IPS-18a (cell line): Measurements from ENCODE around the gene SCP2D1.

Experiments used
- H3K27ac ChIP-seq: one replicate; pipeline ENCODE4 v1.5.1; 2013; ENCODE audit warnings: low read length
- H3K27me3 ChIP-seq: one replicate; pipeline ENCODE4 v1.6.1; 2013; ENCODE audit warnings: mild to moderate bottlenecking, low read length; ENCODE audit not compliant: control insufficient read depth, insufficient read depth
- H3K36me3 ChIP-seq: one replicate; pipeline ENCODE4 v1.6.1; 2013; ENCODE audit warnings: low read depth, low read length; ENCODE audit not compliant: control insufficient read depth
- H3K4me1 ChIP-seq: one replicate; pipeline ENCODE4 v1.6.1; 2013; ENCODE audit warnings: low read depth, low read length; ENCODE audit not compliant: control insufficient read depth
- H3K4me3 ChIP-seq: one replicate; pipeline ENCODE4 v1.5.1; 2013; ENCODE audit warnings: low read length
- H3K9ac ChIP-seq: one replicate; pipeline ENCODE4 v1.6.1; 2013; ENCODE audit warnings: mild to moderate bottlenecking, low read length, moderate library complexity
- H3K9me3 ChIP-seq: one replicate; pipeline ENCODE4 v1.6.1; 2013; ENCODE audit warnings: low read depth, low read length; ENCODE audit not compliant: control insufficient read depth

SCP2D1 gene

DNA sequence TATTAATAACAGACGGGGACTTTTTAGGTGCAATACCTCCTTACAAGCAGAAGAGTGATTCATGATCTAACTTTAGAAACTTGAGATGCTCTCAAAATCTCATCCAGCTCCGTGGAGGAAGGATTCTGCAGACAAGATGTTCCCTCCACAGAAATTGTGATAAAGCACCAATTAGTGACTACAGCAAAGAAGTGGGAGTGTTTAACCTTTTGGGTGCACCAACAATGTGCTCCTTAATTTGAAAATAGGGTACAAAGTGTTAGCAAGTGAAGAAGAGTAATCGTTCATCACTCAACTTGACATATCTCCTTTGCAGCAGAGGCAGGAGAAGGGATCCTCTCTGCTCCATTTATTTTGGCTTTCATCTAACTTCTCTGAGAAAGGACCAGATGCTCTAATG lies 22.8 kb upstream of the SCP2D1 start:
- Histone ChIP-seq H3K9me3 (no peaks in the 10 kb centered on the region), H3K27me3 (peaks cover 21% of the 10 kb centered on the region), H3K27ac (no peak overlapping the region), H3K36me3 (no peaks in the 10 kb centered on the region), H3K4me1 (peaks cover 3% of the 10 kb centered on the region), H3K9ac (no peak overlapping the region), H3K4me3 (no peak overlapping the region)

DNA sequence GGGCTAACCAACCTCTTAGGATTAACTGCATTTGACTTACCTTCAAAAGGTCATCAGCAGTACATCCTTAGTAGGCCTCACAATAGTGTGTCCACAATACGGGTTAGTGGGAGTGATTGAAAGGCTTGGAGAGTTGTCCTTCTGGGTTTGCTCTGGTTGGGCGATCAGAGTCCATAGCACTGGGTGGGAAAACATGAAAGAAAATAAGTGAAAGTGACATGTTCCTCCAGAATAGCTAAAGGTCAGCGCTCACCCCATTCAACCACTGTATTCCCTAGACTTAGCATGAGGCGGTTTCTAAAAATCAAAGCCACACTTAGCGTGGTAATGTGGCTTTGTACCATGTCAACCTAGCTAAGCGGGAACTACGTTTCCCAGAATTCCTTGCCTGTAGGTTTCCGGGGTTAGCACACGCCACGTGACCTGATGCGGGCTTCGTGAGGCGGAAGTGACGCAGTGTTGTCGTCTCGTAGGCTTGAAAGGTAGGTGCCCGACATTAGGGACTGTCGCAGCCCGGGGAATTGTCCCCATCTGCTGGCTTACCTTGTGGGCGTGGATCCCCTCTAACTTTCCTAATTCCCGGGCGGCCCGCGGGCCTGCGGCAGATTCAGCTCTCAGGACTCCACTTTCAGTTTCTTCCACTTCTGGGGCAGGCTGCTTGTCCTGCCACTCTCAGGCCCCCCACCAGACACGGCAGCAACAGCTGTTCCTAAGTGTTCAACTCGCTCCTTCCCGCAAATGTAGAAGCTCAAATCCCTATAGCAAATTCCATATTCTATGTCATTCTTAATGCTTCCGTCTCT lies 19.8 kb upstream of the SCP2D1 start:
- Histone ChIP-seq H3K9ac (peak overlapping the region; percentile 52), H3K27me3 (peaks cover 21% of the 10 kb centered on the region), H3K9me3 (no peaks in the 10 kb centered on the region), H3K36me3 (no peaks in the 10 kb centered on the region), H3K27ac (no peak overlapping the region), H3K4me1 (peaks cover 3% of the 10 kb centered on the region), H3K4me3 (peak overlapping the region; percentile 75)

DNA sequence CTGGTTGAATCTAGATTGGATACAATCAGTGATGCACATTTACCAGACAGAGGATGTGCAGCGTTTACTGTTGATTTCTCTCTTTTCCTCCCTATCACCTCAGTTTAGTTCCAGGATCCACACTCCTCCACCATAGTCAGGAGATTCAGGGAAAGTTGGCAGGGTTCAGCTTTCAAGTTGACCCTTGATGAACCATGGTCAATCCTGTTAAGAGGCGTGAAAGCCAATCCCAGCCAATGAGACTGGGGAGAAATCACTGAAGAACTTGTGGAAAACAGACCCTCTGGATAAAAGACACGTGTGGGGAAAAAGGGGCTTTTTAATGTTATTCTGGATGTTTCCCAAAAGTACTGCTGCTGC lies 19.2 kb upstream of the SCP2D1 start:
- H3K9ac ChIP-seq: peak overlapping the region; percentile 52
- H3K36me3 ChIP-seq: no peaks in the 10 kb centered on the region
- H3K27me3 ChIP-seq: peaks cover 21% of the 10 kb centered on the region
- no peaks in the 10 kb centered on the region for H3K9me3 ChIP-seq
- H3K4me1 ChIP-seq: peaks cover 3% of the 10 kb centered on the region
- no peak overlapping the region for H3K27ac ChIP-seq
- H3K4me3 ChIP-seq: peak overlapping the region; percentile 75

DNA sequence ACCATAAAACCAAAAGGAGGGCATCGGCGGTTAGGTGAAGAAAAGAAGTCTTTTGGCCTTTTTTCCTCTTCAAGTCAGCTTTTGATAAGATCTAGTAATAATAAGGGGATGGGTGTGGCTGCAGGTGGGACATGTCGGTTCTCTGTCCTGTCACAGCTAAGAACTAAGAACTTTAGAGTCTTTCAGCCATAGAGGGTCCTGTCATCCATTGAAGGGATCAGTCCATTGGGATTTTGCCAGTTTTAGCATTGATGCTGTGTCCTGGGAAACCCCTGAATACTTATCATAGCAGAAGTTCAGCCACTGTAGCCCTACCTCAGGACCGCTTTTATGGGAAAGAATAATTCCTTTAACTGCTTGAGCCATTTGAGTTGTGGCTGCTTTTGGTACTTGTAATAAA lies 18.2 kb upstream of the SCP2D1 start:
- no peak overlapping the region for H3K27ac ChIP-seq
- no peak overlapping the region for H3K9ac ChIP-seq
- H3K4me3 ChIP-seq: no peak overlapping the region
- H3K36me3 ChIP-seq: no peaks in the 10 kb centered on the region
- peaks cover 19% of the 10 kb centered on the region for H3K27me3 ChIP-seq
- H3K9me3 ChIP-seq: no peaks in the 10 kb centered on the region
- peaks cover 3% of the 10 kb centered on the region for H3K4me1 ChIP-seq

DNA sequence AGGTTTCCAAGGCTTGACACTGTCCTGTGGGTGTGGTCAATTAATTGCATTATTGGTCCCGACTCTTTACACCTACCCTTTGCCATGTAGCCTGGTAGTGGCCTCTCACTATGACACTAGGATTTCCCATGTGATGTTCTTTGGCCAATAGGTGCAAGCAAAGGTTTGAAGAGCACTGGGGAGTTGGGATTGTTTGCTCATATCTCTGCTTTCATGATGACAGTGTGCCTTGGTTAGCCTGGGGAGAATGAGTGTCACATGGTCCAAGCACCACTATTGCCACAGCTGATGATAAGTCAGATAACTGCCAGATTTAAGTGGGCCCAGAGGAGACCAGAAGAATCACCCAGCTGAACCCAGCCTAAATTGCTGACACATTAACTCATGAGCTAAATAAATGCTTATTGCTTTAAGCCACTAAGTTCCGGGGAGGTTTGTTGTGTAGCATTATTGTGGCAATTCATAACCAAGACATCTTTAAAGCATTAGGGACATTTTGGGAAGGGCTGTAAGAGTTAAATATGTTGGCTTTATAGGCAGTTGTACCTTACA lies 17.2 kb upstream of the SCP2D1 start:
- Histone ChIP-seq H3K36me3 (no peaks in the 10 kb centered on the region), H3K27me3 (peaks cover 10% of the 10 kb centered on the region), H3K4me1 (peaks cover 3% of the 10 kb centered on the region), H3K27ac (no peak overlapping the region), H3K9ac (no peak overlapping the region), H3K9me3 (no peaks in the 10 kb centered on the region), H3K4me3 (no peak overlapping the region)

DNA sequence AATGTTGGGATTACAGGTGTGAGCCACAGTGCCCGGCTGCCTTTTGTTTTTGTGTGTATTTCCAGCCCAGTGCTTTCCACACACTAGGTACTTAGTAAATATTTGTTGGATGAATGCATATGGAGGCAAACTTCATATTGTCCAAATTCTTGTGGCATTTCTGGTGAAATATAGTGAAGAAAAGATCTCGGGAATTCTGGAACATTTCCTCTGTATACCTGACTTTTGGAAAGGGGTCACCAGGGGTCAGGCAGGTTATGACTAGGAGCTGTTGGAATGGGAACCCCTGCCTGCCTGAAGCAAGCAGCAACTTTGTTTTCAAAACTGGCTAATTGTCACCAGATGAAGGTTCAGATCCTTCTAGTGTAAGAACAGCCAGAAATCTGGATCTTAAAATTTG lies 12.1 kb upstream of the SCP2D1 start:
- H3K9ac ChIP-seq: no peak overlapping the region
- H3K9me3 ChIP-seq: no peaks in the 10 kb centered on the region
- H3K4me3 ChIP-seq: no peak overlapping the region
- H3K4me1 ChIP-seq: no peaks in the 10 kb centered on the region
- no peaks in the 10 kb centered on the region for H3K36me3 ChIP-seq
- H3K27ac ChIP-seq: no peak overlapping the region
- H3K27me3 ChIP-seq: no peaks in the 10 kb centered on the region

DNA sequence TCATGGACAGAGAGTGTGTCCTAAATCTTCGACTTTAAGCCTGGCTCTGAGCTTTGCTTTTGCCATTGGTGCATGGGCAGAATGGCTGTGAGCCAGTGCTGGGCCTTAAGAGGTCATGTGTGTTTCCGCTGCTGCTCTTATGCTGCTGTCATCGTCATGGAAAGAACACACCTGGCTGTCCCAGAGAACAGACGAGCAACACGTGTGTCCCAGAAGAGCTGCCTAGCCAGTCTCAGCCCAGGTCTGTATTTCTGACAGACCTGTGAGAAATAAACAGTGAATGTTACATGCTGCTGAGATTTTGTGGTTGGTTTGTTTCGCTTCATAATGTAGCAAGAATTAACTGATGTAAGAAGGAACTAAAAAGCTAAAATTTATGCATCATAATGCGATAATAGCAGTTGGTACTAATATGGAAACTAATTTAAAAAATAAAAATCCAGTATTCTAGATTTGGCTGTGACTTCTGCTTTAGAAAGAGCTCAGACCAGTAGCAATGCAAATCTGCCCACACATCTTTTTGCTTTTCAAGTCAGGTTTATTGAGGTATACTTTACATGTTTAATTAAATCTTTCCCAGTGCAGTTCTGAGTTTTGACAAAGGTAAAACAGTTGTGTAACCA lies 11.5 kb upstream of the SCP2D1 start:
- Histone ChIP-seq H3K9me3 (no peaks in the 10 kb centered on the region), H3K4me3 (no peak overlapping the region), H3K27me3 (no peaks in the 10 kb centered on the region), H3K36me3 (no peaks in the 10 kb centered on the region), H3K4me1 (no peaks in the 10 kb centered on the region), H3K9ac (no peak overlapping the region), H3K27ac (no peak overlapping the region)

DNA sequence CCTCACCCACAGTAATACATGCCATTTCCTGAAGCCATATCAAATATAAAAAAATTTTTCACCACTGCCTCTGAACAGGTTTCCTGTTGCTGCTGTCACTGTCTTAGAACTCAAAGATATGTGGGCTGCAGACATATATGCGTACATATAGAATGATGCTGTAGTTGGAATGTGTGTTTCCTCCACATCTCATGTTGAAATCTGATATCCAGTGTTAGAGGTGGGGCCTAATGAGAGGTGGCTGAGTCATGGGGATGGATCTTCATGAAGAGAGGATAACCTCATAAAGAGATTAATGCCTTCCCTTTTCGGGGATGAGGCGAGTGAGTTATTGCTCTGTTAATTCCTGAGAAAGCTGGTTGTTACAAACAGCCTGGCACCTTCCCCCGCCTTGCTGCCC lies 7.7 kb upstream of the SCP2D1 start:
- H3K9me3 ChIP-seq: no peaks in the 10 kb centered on the region
- H3K27me3 ChIP-seq: no peaks in the 10 kb centered on the region
- no peaks in the 10 kb centered on the region for H3K4me1 ChIP-seq
- H3K36me3 ChIP-seq: no peaks in the 10 kb centered on the region
- H3K27ac ChIP-seq: no peak overlapping the region
- no peak overlapping the region for H3K9ac ChIP-seq
- no peak overlapping the region for H3K4me3 ChIP-seq

DNA sequence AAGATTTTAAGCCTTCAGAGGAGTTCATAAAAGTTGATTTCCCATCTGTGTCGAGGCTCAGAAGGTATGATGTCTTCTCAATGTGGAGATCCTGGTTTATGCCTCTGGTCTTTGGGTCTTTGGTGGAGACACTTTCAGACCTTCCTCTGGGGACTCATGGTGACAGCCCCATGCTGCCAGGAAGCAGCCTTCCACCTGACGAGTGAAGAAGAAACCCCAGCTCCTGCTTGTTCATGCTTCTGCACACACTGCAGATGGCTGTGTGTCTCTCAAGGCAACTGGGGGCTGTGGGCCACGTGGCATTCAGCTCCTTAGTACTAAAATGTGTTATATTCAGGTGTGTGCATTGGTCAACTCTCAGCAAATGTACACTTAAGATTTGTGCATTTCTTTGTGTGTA lies 4.9 kb upstream of the SCP2D1 start:
- H3K9me3 ChIP-seq: no peaks in the 10 kb centered on the region
- H3K36me3 ChIP-seq: no peaks in the 10 kb centered on the region
- H3K27ac ChIP-seq: no peak overlapping the region
- H3K4me1 ChIP-seq: no peaks in the 10 kb centered on the region
- H3K27me3 ChIP-seq: no peaks in the 10 kb centered on the region
- no peak overlapping the region for H3K4me3 ChIP-seq
- no peak overlapping the region for H3K9ac ChIP-seq

DNA sequence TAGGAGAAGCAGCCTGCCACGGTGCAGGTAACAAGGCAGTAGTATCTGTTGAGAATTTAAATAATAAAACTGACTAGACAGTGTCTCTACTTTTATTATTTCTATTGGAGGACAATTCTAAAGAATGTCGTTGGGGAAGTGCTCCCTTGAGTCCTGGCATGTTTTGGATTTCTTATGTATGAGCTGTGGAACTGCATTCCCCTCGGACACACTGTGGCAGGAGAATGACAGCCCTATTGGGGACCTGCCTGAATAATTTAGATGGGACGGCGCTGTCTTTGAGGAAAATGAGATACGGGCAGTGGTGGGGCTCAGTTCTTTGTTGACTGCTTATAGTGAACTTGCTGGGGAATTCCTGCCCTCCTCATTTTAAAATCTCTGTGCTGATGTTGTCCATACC lies 2.4 kb upstream of the SCP2D1 start:
- Histone ChIP-seq H3K27ac (no peak overlapping the region), H3K27me3 (no peaks in the 10 kb centered on the region), H3K9ac (no peak overlapping the region), H3K4me3 (no peak overlapping the region), H3K36me3 (no peaks in the 10 kb centered on the region), H3K4me1 (no peaks in the 10 kb centered on the region), H3K9me3 (no peaks in the 10 kb centered on the region)

DNA sequence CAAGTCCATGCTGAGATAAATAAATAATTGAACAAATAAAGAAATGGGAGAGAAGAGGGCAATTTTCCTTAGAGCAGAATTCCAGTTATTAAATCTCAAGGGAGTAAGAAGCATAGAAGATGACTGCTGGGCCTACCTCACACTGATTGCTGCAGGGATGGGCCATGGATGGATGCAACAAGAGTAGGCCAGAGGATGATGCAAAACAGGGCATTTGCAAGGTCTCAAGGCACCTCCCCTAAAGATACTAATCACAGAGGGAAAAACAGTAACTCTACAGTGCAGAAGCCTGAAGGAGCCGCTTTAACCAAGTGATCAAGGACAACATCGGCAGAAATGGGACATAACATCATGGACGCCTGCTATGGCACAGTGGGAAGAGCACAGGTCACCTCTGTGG lies 1.7 kb upstream of the SCP2D1 start:
- Histone ChIP-seq H3K27me3 (no peaks in the 10 kb centered on the region), H3K9me3 (no peaks in the 10 kb centered on the region), H3K9ac (no peak overlapping the region), H3K36me3 (no peaks in the 10 kb centered on the region), H3K27ac (no peak overlapping the region), H3K4me3 (no peak overlapping the region), H3K4me1 (no peaks in the 10 kb centered on the region)
